Activated CD8-positive, alpha-beta memory T cell treated with anti-CD3 and anti-CD28 coated beads for 24 hours (primary cell): ENCODE data around the gene BAIAP2L1.

Experiments
- DNase-seq: peaks from one replicate; pipeline ENCODE4 v3.0.0-alpha.2; 2020

BAIAP2L1 gene

DNA sequence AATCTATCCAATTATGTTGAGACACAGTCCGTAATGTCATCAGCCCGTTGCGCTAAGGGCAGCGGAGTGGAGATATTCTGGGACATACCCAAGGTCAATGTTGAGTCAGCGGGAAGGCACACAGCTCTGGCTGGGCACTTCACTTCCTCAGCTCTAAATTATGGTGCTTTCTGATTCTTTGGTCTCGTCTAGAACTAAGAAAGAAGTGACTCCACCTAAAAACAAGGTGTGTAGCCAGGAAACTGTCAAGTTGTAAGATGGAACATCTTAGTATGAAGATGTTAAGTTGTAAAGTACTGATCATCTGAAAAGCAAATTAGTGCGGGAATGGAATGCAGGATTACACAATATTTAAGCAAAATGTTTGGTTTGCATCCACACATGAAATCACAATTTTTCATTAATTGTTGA lies 43.1 kb downstream of the BAIAP2L1 start:
- DNase-seq, result no peak

DNA sequence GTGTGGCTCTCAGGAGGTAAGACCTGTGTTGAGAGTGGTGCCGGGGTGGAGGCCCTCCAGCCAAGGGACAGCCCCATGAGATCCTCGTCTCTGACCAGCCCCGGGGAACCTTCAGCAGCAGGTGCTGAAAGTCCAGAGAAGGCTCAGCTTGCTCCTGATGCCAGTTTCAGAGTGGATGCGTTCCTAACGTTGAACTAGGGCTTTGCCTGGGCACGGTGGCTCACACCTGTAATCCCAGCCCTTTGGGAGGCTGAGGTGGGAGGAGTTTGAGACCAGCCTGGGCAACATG lies 45.7 kb downstream of the BAIAP2L1 start:
- no peak for DNase-seq

DNA sequence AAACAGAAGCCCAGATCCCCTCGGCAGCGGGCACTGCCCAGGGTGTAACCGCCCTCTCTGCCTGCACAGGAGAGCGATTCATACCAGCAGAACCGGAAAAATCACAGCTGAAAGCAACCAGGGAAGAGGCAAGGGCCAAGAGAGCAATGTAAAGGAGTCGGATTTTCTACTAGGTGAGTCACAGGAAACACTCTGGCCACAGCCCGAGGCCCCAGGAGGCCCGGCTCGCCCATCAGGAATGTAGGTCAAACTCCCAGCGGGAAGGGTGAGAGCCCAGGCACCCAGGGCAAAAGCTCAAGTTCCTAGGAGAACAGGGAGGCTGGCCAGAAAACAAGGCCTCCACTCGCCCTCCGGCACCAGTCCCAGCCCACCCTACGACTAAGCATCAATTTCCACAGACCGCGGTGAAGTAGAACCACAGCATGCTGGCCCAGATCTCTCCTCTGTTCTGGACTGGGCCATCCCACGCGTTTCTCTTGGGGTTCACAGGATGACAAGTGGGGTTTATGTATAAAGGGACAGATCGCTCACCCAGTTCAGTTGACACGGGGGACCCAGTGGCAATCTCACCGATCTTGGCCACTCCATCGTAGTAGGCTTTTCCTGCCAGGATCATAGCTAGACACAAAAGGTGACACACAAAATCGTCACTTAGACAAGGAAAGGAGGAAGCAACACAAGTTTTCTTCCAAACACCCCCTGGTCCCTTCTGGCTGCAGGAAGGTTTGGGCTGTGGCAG lies 46.2 kb downstream of the BAIAP2L1 start:
- DNase-seq, result no peak

- DNase-seq, result no peak
Measured at GRCh38 chr7:98354052-98354451, 46.8 kb downstream of the BAIAP2L1 start.

DNA sequence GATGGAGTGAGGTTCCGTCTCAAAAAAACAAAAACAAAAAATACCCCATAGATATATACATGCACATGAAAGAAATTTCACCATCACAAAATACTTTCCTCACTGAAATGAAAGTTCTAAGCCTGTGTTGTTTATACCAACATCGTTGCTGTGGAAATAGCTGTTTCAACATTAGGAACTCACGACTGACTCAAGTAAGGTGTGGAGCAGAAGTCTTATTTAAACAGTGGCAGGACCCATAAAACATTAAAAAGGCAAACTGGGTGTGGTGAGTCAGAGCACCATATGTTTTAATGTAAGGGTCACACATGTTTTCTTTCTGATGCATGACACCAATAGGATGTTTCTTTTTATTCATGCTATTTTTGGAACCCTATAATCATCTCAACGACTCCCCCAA lies 48.3 kb downstream of the BAIAP2L1 start:
- DNase-seq, result no peak

- DNase-seq, result no peak
Measured at GRCh38 chr7:98351136-98351535, 49.8 kb downstream of the BAIAP2L1 start.

GRCh38 chr7:98348726-98349474 lies 52.0 kb downstream of the BAIAP2L1 start:
- DNase-seq, result no peak

DNA sequence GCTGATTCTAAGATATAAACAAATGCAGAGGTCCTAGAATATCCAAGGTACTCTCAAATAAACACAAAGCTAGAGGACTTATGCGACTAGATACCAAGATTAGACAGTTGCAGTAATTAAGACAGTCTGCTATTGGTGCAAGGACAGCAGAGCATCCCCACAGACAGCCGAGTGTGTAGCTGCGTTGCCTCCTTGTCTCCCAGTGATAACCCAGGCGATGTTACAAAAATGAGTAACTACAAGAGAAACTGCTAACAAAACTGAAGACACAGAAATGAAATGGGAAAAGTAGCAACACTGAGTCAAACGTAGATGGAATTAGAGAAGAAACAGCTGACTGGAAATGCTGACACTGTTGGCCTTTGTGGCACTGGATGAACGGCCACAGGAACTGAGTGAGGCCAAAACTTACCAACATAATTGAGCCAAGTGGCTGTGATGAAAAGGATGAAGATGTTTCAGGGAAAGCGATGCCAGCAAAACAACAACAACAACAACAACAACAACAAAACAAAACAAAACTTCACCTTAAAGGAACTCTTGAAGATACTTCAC lies 54.3 kb downstream of the BAIAP2L1 start:
- no peak for DNase-seq

DNA sequence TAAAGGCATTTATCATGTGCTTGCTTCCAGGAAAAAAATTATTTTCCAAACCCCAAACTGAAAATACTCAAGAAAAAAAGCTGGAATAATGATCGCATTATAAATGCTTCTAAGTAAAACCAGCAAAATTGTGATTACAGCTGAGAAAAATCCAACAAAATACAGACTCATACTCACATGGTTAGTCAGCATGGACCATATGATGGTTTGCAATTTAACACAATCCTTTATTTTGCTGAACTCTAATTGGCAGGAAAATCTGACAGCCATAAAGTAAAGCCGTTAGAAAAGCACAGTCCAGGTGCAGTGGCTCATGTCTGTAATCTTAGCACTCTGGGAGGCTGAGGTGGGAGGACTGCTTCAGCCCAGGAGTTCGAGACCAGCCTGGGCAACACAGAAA lies 59.8 kb downstream of the BAIAP2L1 start:
- no peak for DNase-seq

GRCh38 chr7:98339043-98339442 lies 61.8 kb downstream of the BAIAP2L1 start:
- DNase-seq, result no peak

DNA sequence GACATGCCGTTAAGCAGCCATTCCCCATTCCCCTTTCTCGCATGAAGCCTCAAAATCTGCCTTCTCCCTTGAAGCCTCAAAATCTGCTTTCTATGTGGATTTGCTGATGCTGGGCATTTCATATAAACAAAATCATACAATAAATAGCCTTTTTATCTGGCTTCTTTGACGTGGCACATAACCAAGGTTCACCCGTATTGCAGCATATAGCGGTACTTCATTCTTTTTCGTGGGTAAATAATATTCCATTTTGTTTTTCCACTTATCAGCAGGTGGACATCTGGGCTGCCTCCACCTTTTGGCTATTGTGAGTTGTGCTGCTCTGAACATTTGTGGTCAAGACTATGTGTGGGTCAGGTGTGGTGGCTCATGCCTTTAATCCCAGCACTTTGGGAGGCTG lies 62.4 kb downstream of the BAIAP2L1 start:
- no peak for DNase-seq

DNA sequence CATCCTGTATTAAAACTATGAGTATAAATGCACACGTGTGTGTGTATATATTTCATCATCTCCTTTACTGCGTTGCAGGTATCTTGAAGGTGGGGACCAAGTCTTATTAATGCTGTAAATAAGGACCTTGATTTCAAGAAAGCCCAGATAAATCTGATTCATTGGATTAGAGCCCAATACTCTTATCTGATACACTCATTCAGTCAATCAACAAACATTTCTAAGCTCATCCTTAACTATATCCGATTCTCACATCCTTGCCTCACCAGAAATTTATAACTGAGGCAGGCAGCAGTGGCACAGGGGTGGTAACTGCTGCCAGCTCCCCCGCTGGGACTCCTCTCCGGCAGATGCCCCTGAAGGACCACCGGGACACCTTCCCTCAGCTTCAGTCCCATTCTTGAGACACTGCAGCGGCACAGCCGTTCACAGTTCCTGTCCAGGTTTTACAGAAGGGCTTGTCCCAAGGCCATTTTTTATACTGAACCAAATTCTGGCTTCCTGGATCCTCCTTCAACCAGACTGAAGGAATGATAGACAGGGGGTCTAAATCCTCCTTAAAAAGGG lies 65.4 kb downstream of the BAIAP2L1 start:
- no peak for DNase-seq

DNA sequence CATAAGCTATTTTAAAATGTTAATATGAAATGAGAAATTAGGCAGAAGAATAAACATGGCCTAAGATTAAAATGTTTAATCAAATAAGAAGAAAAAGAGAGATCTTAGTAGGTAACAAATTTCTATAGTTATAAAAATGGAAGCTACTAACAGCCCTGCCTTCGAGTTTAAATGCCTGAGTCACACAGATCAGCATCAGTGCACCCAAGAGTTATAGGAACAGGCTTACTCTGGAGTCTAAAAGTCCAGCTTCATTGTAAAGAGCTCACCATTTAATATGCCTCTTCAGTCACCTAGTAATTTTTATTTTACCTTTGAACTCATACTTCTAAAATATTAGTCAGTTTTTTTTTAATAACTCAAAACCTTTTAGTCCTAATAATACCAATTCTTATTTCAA lies 66.8 kb downstream of the BAIAP2L1 start:
- DNase-seq, result no peak

GRCh38 chr7:98330926-98331529 lies 69.9 kb downstream of the BAIAP2L1 start:
- DNase-seq, result no peak

DNA sequence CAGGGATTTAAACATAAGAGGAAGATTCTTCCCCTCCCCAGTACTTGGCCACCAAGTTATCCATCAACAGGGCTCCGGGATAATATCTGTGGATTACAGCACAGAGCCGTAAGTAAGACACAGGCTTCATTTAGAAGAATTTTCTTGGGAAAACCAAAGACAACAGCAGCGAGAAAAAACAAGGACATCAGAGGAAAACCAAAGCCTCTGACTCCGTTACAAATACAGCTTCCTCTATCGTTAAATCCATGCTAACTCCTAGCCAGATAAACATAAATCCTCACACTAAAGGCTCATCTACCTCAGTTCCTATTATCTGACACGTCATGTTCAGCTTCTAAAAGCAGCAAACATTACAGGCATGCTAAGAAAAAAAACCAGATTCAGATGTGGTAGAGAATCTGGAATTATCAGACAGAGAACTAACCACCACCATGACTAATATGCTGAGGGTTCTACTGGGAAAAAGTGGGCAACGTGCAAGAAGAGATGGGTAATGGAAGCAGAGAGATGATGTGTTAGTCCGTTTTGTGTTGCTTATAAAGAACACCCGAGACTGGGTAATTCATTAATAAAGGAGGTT lies 71.0 kb downstream of the BAIAP2L1 start:
- DNase-seq, result no peak

GRCh38 chr7:98329100-98329790 lies 71.6 kb downstream of the BAIAP2L1 start:
- no peak for DNase-seq

DNA sequence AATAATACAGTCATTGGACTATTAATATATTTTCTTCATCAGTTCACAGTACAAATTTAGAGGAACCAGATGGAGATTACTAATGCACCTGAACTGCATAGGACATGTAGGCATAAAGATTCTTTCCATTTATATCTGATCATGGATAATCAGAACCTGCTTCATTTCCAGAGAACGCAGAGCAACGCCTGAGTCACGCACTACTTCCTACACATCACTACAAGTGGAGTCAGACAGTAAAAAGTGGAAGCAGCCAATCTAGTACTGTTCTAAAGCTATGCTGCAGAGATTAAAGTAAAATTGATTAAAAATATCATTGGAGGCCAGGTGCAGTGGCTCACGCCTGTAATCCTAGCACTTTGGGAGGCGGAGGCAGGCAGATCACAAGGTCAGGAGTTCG lies 76.1 kb downstream of the BAIAP2L1 start:
- DNase-seq, result no peak

- DNase-seq, result no peak
Measured at GRCh38 chr7:98323597-98324322, 77.1 kb downstream of the BAIAP2L1 start.

GRCh38 chr7:98322331-98323270 lies 78.3 kb downstream of the BAIAP2L1 start:
- no peak for DNase-seq

- DNase-seq, result no peak
Measured at GRCh38 chr7:98321301-98321700, 79.6 kb downstream of the BAIAP2L1 start.

DNA sequence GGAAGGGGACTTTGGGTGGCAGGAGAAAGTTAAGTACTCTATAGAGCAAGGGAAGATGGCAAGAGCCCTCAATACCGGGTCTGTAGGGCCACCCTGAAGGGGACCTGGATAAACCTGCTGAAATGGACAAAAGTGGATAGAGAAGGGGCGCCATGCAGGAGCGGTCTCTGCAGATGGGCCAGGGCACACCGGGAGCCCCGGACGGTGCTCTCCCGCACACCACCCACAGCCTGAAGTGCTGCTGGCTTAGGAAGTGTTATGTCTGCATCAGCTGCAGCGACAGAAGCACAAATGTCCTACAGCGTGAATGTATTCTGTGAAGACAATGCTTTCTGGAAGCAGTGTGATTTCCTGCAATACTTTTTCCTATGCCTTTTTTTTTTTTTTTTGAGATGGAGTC lies 81.7 kb downstream of the BAIAP2L1 start:
- no peak for DNase-seq
